AG08395 (cell line): Measurements from ENCODE around the gene CABP4.

Source experiments
- DNase-seq: peaks from one replicate; pipeline ENCODE4 v3.0.0; 2012; ENCODE audit warnings: mixed read lengths, low spot score

CABP4 gene

GRCh38 chr11:67435727-67436458 lies 19.3 kb upstream of the CABP4 start:
- no peak for DNase-seq

DNA sequence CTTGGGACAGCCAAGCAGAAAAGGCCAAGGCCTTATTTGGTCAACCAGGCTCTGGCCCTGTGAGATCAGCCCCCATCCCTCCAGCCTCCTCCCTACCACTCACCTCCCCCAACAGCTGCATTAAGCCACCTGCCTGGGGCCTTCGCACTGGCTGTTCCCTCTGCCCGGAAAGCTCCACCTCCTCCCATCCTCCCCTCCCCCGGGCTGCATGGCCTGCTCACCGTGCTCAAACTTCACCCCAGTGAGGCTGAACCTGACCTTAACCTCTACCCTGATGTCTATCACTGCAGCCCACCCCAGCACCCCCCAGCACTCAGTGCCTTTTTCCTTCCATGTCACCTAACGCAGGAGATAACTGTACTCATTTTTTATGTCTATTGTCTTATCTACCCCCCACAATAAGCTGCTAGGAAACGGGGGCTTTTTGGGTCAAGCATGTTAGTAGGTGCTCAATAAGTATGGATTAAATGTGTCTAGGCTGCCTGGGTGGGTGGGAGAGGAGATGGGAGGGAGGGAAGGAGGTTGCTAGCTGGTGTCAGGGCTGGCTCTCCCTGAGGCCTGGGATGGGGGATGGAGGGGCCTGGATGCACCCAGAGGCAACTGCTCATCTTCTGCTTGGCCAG lies 18.6 kb upstream of the CABP4 start:
- DNase-seq, result no peak

DNA sequence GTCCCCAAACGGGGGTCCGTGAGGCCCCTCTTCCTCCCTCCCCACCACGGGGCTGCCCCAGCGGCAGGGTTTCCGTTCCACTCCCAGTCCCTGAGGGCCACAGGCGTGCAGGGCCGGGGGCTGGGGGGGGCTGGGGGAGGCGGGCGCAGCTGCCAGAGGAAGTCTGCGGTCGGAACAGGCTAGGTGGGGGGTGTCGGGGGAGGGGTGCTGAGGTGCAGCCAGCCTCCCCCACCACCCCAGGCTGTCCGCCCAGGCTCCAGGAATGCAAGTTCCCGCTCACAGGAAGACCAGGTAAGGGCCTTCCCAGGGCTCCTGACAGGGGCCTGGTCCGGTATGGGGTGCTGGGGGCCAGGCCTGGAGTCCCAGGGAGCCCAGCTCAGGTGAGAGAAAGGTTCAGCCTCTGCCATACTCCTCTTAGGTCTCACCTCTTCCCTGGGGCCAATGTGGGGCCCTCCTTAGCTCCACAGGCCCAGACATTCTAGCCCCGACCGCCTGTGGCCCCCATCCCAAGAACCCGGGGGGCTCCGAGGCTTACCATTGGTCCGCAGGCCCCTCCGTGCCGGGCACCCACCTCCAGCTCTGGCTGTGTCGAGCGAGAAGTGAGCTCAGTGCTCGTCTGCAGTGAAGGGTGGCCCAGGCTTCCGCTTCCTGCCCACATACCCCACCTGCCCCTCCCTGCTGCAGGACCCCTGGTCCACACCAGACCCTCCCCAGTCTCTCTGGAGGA lies 17.9 kb upstream of the CABP4 start, which contains the start of gene PTPRCAP:
TSS of gene PTPRCAP (minus strand) at position 601 of the 727 bp plus-strand sequence. CDS start at position 538, 63 bp downstream.
- no peak for DNase-seq

DNA sequence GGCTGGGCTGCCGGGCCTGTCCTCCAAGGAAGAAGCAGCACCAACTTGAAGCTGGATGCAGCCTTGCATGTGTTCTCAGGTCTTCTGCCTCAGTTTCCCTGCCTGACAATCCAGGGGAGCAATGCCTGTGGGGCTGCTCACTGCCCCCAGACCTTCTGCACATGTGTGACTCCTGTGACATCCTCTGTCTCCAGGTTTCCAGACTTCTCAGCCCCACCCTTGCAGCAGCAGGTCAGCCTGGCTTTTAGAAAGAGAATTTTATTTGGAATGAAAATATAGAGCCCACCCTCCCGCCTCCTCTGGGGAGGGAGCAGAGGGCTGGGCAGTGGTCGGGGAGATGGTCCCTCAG lies 17.4 kb upstream of the CABP4 start:
- DNase-seq, result no peak

- DNase-seq, result no peak
Measured at GRCh38 chr11:67438158-67438902, 16.8 kb upstream of the CABP4 start.

- peak; percentile 49 for DNase-seq
Measured at GRCh38 chr11:67439321-67440228, 15.6 kb upstream of the CABP4 start.

DNA sequence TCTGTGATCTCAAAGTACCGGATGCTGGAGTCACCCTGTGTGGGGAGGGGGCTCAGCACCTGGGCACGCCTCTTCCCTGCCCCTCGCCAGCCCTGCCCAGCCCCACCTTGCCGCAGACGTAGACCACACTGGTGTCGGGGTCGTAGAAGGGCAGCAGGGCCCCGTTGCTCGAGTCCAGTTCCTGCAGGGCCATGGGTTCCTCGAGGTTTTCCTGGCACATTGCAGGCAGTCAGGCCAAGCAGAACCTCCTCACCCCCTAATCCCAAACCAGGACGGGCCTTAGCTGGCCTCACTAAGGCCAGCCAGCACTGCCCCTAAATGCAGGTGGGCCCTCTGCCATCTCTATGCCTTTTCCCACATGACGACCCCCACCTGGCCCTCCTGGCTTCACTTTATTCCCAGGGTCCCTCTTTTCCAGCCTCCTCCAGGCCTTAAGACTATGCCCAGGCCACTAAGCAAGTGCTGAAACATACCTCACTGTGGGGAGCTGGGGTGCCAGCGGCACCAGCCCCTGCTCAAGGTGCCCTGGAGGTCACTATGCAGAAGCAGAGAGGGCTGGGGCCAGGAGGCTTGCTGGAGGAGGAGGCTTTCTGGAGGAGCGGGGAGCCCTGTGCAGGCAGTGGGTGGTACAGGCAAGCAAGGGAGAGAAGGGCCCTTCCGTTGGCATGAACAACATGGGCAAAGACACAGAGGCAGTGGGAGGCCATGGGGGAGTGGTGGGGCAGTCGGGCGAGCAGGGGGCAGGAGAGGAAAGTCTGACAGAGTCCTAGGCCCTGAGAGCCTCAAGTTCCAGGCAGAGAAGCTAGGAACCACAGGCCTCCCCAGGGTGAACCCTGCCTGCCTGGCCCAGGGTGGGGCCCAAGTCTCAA lies 14.7 kb upstream of the CABP4 start:
- no peak for DNase-seq

GRCh38 chr11:67441098-67441563 lies 14.0 kb upstream of the CABP4 start:
- no peak for DNase-seq

DNA sequence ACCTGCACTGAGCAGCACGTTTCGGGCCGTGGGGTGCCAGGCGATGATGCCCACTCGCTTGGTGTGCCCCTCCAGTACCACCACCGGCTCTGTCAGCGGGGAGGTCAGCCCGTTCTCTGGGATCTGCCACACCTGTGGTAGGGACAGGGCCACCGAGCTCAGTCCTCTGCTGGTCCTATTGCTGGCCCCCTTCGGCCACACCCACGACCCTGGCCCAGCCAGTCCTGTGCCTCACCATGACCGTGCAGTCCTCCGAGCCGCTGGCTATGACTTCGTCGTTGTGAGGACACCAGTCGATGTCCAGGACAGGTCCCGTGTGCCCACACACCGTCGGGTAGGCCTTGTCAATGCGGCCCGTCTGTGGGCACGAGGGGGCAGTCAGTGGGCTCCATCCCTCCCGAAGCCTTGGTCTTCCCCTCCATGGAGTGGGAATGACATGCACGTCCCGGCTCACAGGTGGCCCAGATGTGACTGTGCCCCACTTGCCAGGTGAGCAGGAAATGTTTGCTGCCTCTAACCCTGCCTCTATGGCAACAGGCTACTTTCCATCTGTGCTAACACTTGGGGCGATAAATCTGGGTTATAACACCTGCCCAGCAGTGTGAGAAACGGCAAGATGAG lies 13.3 kb upstream of the CABP4 start:
- no peak for DNase-seq

DNA sequence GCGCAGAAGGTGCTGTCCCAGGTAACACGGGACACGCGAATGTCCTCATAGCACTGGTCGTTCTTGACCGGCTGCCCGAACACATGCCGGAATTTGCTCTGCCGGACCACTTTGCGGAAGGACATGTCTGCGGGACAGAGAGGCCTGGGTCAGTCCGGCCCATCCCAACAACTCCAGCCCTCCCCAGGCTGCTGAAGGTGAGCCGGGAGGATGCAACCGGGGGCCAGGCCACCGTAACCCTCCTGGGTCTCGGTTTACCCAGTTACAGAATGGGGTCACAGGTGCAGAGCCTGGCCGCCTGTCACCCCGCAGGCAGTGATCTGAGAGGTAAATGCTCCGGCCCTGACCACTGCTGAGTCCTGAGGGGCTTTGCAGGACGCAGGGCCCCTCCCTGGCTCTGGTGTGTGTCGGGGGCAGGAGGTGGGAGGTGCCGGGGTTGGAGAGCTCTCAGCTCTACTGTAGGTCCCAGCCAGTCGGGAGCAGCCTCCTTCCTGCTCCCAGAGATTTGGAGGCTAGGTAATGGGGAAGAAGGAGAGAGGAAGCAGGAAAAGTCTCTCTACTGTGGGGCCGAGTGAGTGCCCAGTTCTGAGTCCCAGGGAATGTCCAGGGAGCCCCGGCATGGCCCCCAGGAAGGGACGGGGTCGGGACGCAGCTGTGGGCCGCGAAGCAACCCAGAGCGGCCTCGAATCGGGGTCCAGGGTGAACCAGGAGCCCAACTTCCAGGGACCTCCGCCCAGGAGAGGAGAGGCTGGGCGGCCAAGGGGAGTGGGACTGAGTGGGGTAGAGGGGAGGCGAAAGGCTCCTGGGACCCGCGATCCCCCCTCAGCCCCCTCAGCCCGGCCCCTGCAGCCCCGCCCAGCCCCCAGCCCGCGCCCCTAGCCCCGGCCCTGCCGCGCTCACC lies 12.4 kb upstream of the CABP4 start:
- no peak for DNase-seq

DNA sequence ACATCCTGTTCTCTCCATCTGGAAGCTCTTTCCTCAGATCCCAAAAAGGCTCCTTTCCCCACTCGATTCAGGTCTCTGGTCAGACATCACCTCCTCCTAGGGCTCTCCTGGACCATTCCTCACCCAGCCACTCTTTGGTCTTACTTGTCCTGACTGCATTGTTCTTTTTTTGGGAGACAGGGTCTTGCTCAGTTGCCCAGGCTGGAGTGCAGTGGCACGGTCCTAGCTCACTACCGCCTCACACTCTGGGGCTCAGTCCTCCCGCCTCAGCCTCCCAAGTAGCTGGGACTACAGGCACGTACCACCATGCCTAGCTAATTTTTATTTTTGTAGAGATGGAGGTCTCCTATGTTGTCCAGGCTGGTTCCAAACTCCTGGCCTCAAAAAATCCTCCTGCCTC lies 9.6 kb upstream of the CABP4 start:
- DNase-seq, result no peak

GRCh38 chr11:67448220-67448609 lies 6.9 kb upstream of the CABP4 start:
- no peak for DNase-seq

DNA sequence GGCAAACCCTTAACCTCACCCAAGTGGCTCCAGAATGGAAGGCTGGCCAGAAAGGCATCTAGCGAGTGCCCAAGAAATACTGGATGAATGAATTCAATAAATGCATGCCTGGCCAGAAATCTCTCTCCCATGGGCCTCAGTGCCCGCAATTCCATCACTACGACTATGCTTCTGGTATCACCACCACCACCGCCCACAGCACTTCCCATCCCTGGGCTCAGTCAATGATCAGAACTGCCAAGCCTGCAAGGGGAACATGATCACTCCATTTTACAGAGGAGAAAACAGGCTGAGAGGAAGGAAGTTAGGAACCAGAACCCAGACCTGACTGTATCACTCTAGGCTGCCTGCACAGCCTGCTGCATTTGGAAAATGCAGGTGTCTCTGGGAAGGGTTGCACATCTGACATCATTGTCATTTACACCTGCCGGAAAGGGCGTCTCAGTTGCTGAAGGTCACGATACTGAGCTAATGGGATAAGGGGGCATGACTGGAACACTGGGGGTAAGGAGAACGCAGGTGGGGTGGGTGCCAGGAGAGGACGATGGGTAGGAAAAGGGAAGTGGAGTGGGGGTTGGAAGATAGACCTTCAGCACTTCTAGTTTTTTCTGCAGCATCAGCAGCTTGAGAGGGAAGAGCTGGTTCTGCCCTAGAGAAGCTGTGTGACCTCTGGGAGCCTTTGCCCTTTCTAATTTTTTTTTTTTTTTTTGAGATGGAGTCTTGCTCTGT lies 5.9 kb upstream of the CABP4 start:
- DNase-seq, result no peak

- DNase-seq, result no peak
Measured at GRCh38 chr11:67450796-67451657, 4.1 kb upstream of the CABP4 start.

GRCh38 chr11:67451658-67451976 lies 3.5 kb upstream of the CABP4 start:
- DNase-seq, result no peak

DNA sequence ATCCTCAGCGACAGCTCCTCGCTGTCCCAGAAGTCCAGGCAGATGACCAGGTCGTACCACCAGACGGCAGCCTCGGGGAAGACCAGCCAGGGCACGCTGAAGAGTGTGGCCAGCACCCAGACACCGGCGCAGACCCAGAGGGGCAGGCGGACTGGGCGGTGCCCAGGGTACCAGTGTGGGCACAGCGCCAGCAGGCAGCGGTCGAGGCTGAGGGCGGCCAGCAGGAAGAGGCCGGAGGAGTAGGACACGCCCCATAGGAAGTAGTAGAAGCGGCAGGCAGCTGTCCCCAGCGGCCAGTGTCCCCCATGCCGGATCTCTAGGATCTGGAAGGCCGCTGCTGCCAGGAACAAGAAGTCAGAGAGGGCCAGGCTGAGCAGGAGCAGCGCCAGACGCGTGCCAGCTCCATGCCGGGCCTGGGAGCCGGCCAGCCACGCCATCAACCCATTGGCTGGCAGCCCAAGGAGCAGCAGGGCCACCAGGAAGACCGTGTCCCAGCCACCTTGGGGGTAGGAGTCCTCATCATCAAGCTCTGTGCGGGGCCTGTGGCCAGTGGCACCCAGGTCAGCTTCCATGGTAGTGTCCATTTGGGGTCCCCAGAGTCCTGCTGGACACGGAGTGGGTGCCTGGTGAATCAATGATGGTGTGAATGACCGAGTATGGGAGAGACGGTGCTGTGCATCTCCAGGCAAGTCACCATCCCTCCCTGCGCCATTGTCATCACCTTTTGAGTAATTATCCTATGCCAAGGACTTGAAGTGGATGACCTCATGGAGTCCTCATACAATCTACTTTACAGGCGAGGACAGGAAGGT lies 2.8 kb upstream of the CABP4 start, which contains the start of gene GPR152:
TSS of gene GPR152 (minus strand) at position 589 of the 812 bp plus-strand sequence. CDS start at position 584, 5 bp downstream.
- DNase-seq, result no peak
